OCI-LY1 (cell line): ENCODE measurements around the gene RAD51AP1.

Experiments used
- H2AFZ ChIP-seq: fragments of 200-600 bp; sonication (generic), shearing (Covaris generic); 2 replicates; pipeline ENCODE4 v1.6.0; 2014; ENCODE audit warnings: antibody characterized with exemption, mild to moderate bottlenecking, low read length
- H3F3A ChIP-seq: fragments of 200-600 bp; sonication (generic), shearing (Covaris generic); 2 replicates; pipeline ENCODE4 v1.6.0; 2014; ENCODE audit warnings: mild to moderate bottlenecking, antibody characterized with exemption, low read length, moderate library complexity; ENCODE audit not compliant: insufficient read depth
- H3K27ac ChIP-seq: fragments of 200-600 bp; sonication (generic); 2 replicates; pipeline ENCODE4 v1.5.1; 2014; ENCODE audit warnings: low read length, mixed run types, mild to moderate bottlenecking, low read depth; ENCODE audit not compliant: poor library complexity, severe bottlenecking
- H3K27me3 ChIP-seq: fragments of 200-600 bp; sonication (generic); 2 replicates; pipeline ENCODE4 v1.6.0; 2014; ENCODE audit warnings: antibody characterized with exemption, mild to moderate bottlenecking, low read length, moderate library complexity; ENCODE audit not compliant: insufficient read depth
- H3K36me3 ChIP-seq: fragments of 200-600 bp; sonication (generic); 2 replicates; pipeline ENCODE4 v1.6.1; 2014; ENCODE audit warnings: mild to moderate bottlenecking, antibody characterized with exemption, low read length, moderate library complexity, mixed read lengths; ENCODE audit not compliant: insufficient read depth
- H3K4me1 ChIP-seq: fragments of 200-600 bp; sonication (generic); 2 replicates; pipeline ENCODE4 v1.5.1; 2014; ENCODE audit warnings: mild to moderate bottlenecking, low read length, moderate library complexity; ENCODE audit not compliant: insufficient read depth, severe bottlenecking
- H3K4me2 ChIP-seq: fragments of 200-600 bp; sonication (generic), shearing (Covaris generic); 2 replicates; pipeline ENCODE4 v1.6.1; 2014; ENCODE audit warnings: low read length
- H3K4me3 ChIP-seq: fragments of 200-600 bp; sonication (generic); 2 replicates; pipeline ENCODE4 v1.5.1; 2014; ENCODE audit warnings: low read length, low read depth, mild to moderate bottlenecking, mixed read lengths; ENCODE audit not compliant: poor library complexity, severe bottlenecking
- H3K79me2 ChIP-seq: fragments of 200-600 bp; shearing (Covaris generic); 2 replicates; pipeline ENCODE4 v1.6.1; 2016; ENCODE audit warnings: mixed run types, low read length, mixed read lengths; ENCODE audit not compliant: insufficient read depth
- H3K9ac ChIP-seq: fragments of 200-600 bp; sonication (generic), shearing (Covaris generic); 2 replicates; pipeline ENCODE4 v1.6.1; 2014; ENCODE audit warnings: mild to moderate bottlenecking, low read length, mixed read lengths
- H3K9me2 ChIP-seq: fragments of 200-600 bp; sonication (generic), shearing (Covaris generic); 2 replicates; pipeline ENCODE4 v1.6.1; 2014; ENCODE audit warnings: low read depth, mild to moderate bottlenecking, low read length, mixed read lengths
- H3K9me3 ChIP-seq: fragments of 200-600 bp; shearing (Covaris generic); 2 replicates; pipeline ENCODE4 v1.6.1; 2014; ENCODE audit warnings: low read length, mixed read lengths
- H4K20me1 ChIP-seq: fragments of 200-600 bp; sonication (generic), shearing (Covaris generic); 2 replicates; pipeline ENCODE4 v1.6.0; 2016; ENCODE audit warnings: mild to moderate bottlenecking, low read length; ENCODE audit not compliant: insufficient read depth
- CTCF ChIP-seq: fragments of 200-600 bp; sonication (generic), shearing (Covaris generic); IDR thresholded peaks from 2 replicates; pipeline ENCODE4 v1.5.1; 2017; ENCODE audit warnings: mild to moderate bottlenecking, antibody characterized with exemption, low read length, moderate library complexity, mixed read lengths
- EZH2 ChIP-seq: fragments of 200-600 bp; sonication (generic), shearing (Covaris generic); IDR thresholded peaks from 2 replicates; pipeline ENCODE4 v1.8.0; 2017; ENCODE audit warnings: borderline replicate concordance, mixed run types, mild to moderate bottlenecking, antibody characterized with exemption, low read length, moderate library complexity, mixed read lengths

Gene RAD51AP1

GRCh38 chr12:4555804-4556203 is 17.1 kb downstream of the RAD51AP1 start:
- H2AFZ ChIP-seq: no peak overlapping the region
- H3K27me3 ChIP-seq: no peaks in the 10 kb centered on the region
- no peak overlapping the region for H3K27ac ChIP-seq
- TF ChIP-seq EZH2 (no peak), CTCF (no peak)
- H3K9ac ChIP-seq: no peak overlapping the region
- no peak overlapping the region for H3K4me3 ChIP-seq
- H3K36me3 ChIP-seq: peaks cover 86% of the 10 kb centered on the region
- no peaks in the 10 kb centered on the region; the same call in 1 of the 2 replicates for H3F3A ChIP-seq
- no peak overlapping the region for H3K4me2 ChIP-seq
- H3K79me2 ChIP-seq: no peaks in the 10 kb centered on the region
- H3K9me3 ChIP-seq: no peaks in the 10 kb centered on the region
- H4K20me1 ChIP-seq: no peaks in the 10 kb centered on the region
- no peaks in the 10 kb centered on the region for H3K9me2 ChIP-seq
- H3K4me1 ChIP-seq: no peaks in the 10 kb centered on the region

- no peaks in the 10 kb centered on the region for H3K27me3 ChIP-seq
- H3K9me2 ChIP-seq: no peaks in the 10 kb centered on the region
- TF ChIP-seq EZH2: no peak
- no peak for TF ChIP-seq CTCF
- no peaks in the 10 kb centered on the region for H3K79me2 ChIP-seq
- H3K4me1 ChIP-seq: no peaks in the 10 kb centered on the region
- H4K20me1 ChIP-seq: no peaks in the 10 kb centered on the region
- H3K9me3 ChIP-seq: no peaks in the 10 kb centered on the region
- H3K27ac ChIP-seq: no peak overlapping the region
- H2AFZ ChIP-seq: no peak overlapping the region
- H3F3A ChIP-seq: no peaks in the 10 kb centered on the region; the same call in 1 of the 2 replicates
- H3K36me3 ChIP-seq: peaks cover 82% of the 10 kb centered on the region
- H3K4me3 ChIP-seq: no peak overlapping the region
- no peak overlapping the region for H3K4me2 ChIP-seq
- H3K9ac ChIP-seq: no peak overlapping the region
Observed at GRCh38 chr12:4556735-4557530, 18.2 kb downstream of the RAD51AP1 start.

- no peaks in the 10 kb centered on the region for H3K9me2 ChIP-seq
- H3K36me3 ChIP-seq: peaks cover 77% of the 10 kb centered on the region
- no peaks in the 10 kb centered on the region; the same call in 1 of the 2 replicates for H3F3A ChIP-seq
- H3K79me2 ChIP-seq: no peaks in the 10 kb centered on the region
- no peaks in the 10 kb centered on the region for H3K9me3 ChIP-seq
- H3K4me3 ChIP-seq: no peak overlapping the region
- no peak overlapping the region for H2AFZ ChIP-seq
- H3K4me2 ChIP-seq: no peak overlapping the region
- no peak overlapping the region for H3K27ac ChIP-seq
- no peaks in the 10 kb centered on the region for H3K27me3 ChIP-seq
- no peak overlapping the region for H3K9ac ChIP-seq
- TF ChIP-seq EZH2 (no peak), CTCF (no peak)
- H3K4me1 ChIP-seq: no peaks in the 10 kb centered on the region
- no peaks in the 10 kb centered on the region for H4K20me1 ChIP-seq
Observed at GRCh38 chr12:4557586-4557985, 18.9 kb downstream of the RAD51AP1 start.
